ENCODE measurements around the gene BIN1.

- no peak for TF ChIP-seq CTCF (optimal IDR thresholded peaks at IDR 0.05 in 1 of 3, IDR thresholded peaks at IDR 0.05 in 1 of 3, conservative IDR thresholded peaks at IDR 0.05 in 1 of 3; ENCODE audit: extremely low read depth in 1 of 3, insufficient read depth in 2 of 3, low read length in 3 of 3)
- no peak for TF ChIP-seq EZH2 (IDR thresholded peaks at IDR 0.05; ENCODE audit: low read length)
Observed at GRCh38 chr2:127124426-127124825, 17.5 kb upstream of the BIN1 start.
